GM18520 (cell line): ENCODE results near the gene RAMAC.
"Not testable (repeated sequence)": the region's sequence is repeated elsewhere in the genome, so short reads cannot be mapped to it uniquely, and the experiment has no call there.

Experiments used
- ATAC-seq: cut with Tn5 transposase; IDR thresholded peaks from one replicate; pipeline ENCODE4 v1.9.1; 2021; ENCODE audit not compliant: unreplicated experiment

Gene RAMAC

DNA sequence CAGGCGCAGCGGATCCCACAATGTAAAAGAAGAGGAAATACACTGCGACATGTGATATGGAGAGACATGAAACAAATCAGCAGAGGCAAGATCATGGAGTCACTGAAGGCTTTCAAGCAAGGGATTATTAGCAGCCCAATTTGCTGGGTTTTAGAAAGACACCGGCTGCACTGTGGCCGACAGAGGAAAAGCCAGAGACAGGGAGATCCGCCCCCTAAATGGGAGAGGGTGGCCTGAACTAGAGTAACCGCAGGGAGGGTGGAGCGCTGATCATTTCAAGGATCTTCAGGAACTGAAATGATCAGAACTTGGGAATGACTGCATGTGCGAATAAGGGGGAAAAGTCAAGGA lies 26.0 kb downstream of the RAMAC start:
- no peak for ATAC-seq

DNA sequence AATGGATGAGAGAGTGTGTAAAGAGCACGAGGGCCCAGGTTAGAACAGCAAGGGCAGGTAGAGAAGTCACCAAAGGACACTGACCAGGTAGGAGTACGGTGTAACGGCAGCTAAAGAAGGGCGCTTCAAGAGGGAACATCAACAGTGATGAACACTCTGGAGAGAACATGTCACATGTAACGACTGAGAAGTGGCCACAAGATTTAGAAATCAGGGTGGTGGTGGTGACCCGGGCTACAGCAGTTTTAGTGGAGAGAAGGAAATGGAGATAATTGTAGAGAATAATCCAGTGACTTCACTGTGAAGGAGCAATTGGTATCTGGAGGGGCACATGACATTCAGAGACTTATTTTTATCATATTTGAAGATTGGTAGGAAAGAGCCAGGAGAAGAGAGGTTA lies 26.6 kb downstream of the RAMAC start:
- no peak for ATAC-seq

DNA sequence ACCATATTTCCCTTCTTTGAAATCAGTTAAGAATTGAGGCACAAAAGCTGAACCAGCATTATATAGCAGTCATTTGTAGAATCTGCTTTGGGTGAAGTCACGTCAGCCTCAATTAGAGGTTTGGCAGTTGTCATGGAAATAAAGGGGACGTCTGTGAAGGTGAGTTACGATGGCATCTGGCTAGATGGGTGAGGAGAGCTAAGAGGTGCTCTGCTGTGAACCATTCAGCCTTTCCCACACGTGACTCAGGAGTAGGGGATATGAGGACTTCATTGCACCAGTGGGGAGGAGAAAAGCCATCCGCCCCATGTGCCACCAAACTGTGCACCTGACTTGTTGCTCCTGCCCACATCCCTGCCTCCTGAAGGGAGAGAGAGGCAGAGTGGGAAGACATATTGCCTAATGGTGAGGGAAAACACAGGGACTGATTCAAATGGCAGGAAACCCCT lies 28.2 kb downstream of the RAMAC start:
- no peak for ATAC-seq

DNA sequence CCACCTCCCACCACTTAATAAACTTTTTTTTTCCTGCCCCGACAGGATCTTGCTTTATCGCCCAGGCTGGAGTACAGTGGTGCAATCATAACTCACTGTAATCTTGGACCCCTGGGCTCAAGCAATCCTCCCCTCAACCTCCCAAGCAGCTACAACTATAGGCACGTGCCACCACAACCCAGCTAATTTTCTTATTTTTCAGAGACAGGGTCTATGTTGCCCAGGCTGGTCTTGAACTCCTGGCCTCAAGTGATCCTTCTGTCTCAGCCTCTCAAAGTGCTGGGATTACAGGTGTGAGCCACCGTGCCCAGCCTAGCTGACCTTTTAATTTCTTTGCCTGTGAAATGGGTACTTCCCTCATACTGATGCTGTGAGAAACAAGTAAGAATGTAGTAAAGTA lies 29.4 kb downstream of the RAMAC start:
- ATAC-seq: no peak

DNA sequence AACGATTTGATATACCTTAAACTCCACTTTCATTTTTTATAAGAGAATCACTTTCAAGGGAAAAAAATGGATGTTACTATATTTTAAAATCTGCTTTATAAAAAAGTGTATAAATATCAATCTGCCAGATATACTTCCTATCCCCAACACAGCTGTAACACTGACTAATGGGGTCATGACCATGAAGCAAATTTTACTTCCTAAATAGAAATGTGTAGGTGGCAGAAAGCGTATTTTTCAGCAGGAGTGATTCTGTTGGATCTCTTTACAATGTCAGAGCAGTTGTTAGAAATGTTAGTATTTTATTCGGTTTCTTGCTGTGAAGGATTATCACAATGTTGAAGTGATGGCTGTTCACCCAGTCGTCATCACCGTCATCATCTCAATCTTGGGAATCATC lies 30.9 kb downstream of the RAMAC start:
- no peak for ATAC-seq

DNA sequence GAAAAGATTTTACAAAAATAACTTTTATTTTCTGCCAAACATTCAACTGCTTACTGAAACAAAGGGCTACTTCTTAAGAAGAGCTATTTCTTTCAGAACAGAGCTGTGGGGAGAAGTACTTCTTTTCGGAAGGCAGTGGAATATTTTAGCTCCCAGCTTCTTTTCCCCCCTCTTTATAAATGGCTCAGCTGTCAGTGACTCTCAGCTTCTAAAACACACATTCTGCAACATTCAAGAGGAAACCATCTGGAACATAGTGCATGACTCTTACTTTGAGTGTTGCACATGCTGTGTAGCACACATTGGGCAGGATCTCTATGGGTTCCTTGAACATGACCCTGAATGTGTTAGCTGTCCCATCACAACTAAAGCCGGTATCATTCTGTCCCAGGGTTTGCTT lies 32.4 kb downstream of the RAMAC start:
- no peak for ATAC-seq

DNA sequence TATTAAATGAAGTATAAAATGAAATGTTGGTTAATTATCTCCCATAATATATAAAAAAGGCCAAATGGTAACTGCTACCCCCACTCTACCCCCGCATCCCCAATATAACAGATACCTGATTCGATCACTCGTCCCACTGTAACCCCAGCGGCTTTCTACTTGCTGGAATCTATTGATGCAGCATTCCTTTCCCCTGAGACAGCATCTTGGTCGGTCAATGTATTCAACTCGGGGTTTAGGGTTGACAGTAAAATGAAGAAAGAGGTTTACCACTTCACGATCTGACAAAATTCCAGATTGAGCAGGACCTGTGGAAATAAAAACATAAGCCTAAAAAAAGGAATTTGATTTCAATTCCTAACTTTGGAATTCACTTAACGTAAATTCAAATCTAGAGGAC lies 44.0 kb downstream of the RAMAC start:
- no peak for ATAC-seq

DNA sequence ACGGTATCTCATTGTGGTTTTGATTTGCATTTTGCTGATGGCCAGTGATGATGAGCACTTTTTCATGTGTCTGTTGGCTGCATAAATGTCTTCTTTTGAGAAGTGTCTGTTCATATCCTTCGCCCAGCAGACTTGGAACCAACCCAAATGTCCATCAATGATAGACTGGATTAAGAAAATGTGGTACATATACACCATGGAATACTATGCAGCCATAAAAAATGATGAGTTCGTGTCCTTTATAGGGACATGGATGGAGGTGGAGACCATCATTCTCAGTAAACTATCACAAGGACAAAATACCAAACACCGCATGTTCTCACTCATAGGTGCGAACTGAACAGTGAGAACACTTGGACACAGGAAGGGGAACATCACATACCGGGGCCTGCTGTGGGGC lies 45.2 kb downstream of the RAMAC start:
- ATAC-seq: not testable (repeated sequence)

DNA sequence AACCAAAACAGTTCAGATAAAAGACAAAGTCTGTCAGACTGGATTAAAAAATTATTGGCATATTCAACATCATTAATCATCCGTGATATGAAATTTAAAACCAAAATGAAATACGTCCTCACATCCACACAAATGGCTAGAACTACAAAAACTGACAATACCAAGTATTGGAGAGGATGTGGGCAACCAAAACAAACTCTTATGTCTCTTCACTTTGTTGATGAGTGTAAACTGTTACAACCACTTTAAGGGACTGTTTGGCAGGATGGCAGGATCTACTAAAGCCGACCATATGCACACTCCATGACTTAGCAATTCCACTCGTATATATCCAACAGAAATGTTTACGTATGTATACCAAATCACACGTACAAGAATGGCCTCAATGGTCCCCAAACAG lies 50.2 kb downstream of the RAMAC start:
- ATAC-seq: no peak

DNA sequence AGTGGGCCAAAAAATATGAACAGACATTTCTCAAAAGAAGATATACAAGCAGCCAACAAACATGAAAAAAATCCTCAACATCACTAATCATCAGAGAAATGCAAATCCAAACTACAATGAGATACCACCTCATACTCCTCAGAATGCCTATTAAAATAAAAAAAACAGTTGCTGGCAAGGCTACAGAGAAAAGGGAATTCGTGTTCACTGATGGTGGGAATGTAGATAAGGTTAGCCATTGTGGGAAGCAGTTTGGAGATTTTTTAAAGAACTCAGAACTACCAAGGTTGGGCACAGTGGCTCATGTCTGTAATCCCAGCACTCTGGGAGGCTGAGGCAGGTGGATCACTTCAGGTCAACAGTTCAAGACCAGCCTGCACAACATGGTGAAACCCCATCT lies 53.2 kb downstream of the RAMAC start:
- no peak for ATAC-seq
